Astrocyte (in vitro differentiated cells and primary cell): Measurements from ENCODE around the gene IER5. TPM values are rescaled to one million over a fixed set of nuclear protein-coding genes. Genes with fewer than 3 reads are reported as not detected.

Experiments used
- DNase-seq: peaks from one replicate; pipeline ENCODE4 v3.0.0-alpha.2; 2010; ENCODE audit warnings: low read depth
- FAIRE-seq: peaks from 2 replicates; lab custom pipeline; 2011; peaks lifted over from hg19 to GRCh38; lab: Jason Lieb, UNC
- H2AFZ ChIP-seq: 2 replicates; pipeline ENCODE4 v1.6.0; 2012; ENCODE audit warnings: low read depth, low read length, inconsistent platforms
- H3K27ac ChIP-seq: 2 replicates; pipeline ENCODE4 v1.5.1; 2011; ENCODE audit warnings: low read depth, low read length, inconsistent platforms
- H3K27me3 ChIP-seq: 2 replicates; pipeline ENCODE4 v1.6.0; 2011; ENCODE audit warnings: low read length, inconsistent platforms; ENCODE audit not compliant: insufficient read depth
- H3K36me3 ChIP-seq: 2 replicates; pipeline ENCODE4 v1.5.1; 2011; ENCODE audit warnings: low read length, inconsistent platforms; ENCODE audit not compliant: insufficient read depth
- H3K4me1 ChIP-seq: 2 replicates; pipeline ENCODE4 v1.5.1; 2011; ENCODE audit warnings: low read length, inconsistent platforms; ENCODE audit not compliant: insufficient read depth
- H3K4me2 ChIP-seq: 2 replicates; pipeline ENCODE4 v1.6.0; 2012; ENCODE audit warnings: low read length, inconsistent platforms
- H3K4me3 ChIP-seq: 2 replicates; pipeline ENCODE4 v1.5.1; 2011; ENCODE audit warnings: low read depth, mild to moderate bottlenecking, low read length, inconsistent platforms; ENCODE audit not compliant: insufficient read depth
- H3K79me2 ChIP-seq: 2 replicates; pipeline ENCODE4 v1.6.0; 2012; ENCODE audit warnings: mild to moderate bottlenecking, low read length, inconsistent platforms; ENCODE audit not compliant: insufficient read depth
- H3K9ac ChIP-seq: 2 replicates; pipeline ENCODE4 v1.6.0; 2012; ENCODE audit warnings: mild to moderate bottlenecking, low read length, inconsistent platforms
- H3K9me3 ChIP-seq: 2 replicates; pipeline ENCODE4 v1.5.1; 2012; ENCODE audit warnings: low read depth, mild to moderate bottlenecking, low read length, inconsistent platforms; ENCODE audit not compliant: insufficient read depth
- H4K20me1 ChIP-seq: 2 replicates; pipeline ENCODE4 v1.6.0; 2012; ENCODE audit warnings: low read length, inconsistent platforms; ENCODE audit not compliant: insufficient read depth
- H3K27ac Mint-ChIP-seq: one replicate; pipeline ENCODE4 v1.8.0; 2021; ENCODE audit warnings: mild to moderate bottlenecking, mixed read lengths; ENCODE audit not compliant: unreplicated experiment
- H3K27me3 Mint-ChIP-seq: one replicate; pipeline ENCODE4 v1.8.0; 2021; ENCODE audit warnings: low read depth, mixed read lengths; ENCODE audit not compliant: unreplicated experiment
- H3K36me3 Mint-ChIP-seq: one replicate; pipeline ENCODE4 v1.8.0; 2021; ENCODE audit warnings: low read depth, mixed read lengths; ENCODE audit not compliant: unreplicated experiment
- H3K4me1 Mint-ChIP-seq: one replicate; pipeline ENCODE4 v1.8.0; 2021; ENCODE audit warnings: low read depth, mixed read lengths; ENCODE audit not compliant: unreplicated experiment
- H3K4me3 Mint-ChIP-seq: one replicate; pipeline ENCODE4 v1.8.0; 2021; ENCODE audit warnings: mild to moderate bottlenecking, moderate library complexity, mixed read lengths; ENCODE audit not compliant: unreplicated experiment
- H3K9me3 Mint-ChIP-seq: one replicate; pipeline ENCODE4 v1.8.0; 2021; ENCODE audit warnings: mild to moderate bottlenecking, mixed read lengths; ENCODE audit not compliant: unreplicated experiment
- EZH2 ChIP-seq: IDR thresholded peaks from 2 replicates; pipeline ENCODE4 v1.6.1; 2012; ENCODE audit warnings: mild to moderate bottlenecking, low read length, inconsistent platforms; ENCODE audit not compliant: insufficient read depth
- total RNA-seq: library from RNA; stranded (reverse); gene quantifications from 2 replicates; pipeline ENCODE4 v1.2.1, GENCODE V29; 2021
- TF ChIP-seq, protein P1 (sequence below): IDR thresholded peaks from 2 replicates; pipeline ENCODE4 v1.5.1; 2011; ENCODE audit warnings: low read depth, mild to moderate bottlenecking, inconsistent platforms, low read length, moderate library complexity; ENCODE audit not compliant: insufficient read depth

IER5 gene
- total RNA-seq, 1 donor from 2014 or later, result 28.3 TPM

- Histone ChIP-seq H3K4me1 (peaks cover 44% of the 10 kb centered on the region), H3K36me3 (no peaks in the 10 kb centered on the region), H3K27ac (peak overlapping the region; percentile 80), H3K4me2 (peak overlapping the region; percentile 95), H3K79me2 (no peaks in the 10 kb centered on the region), H3K9ac (peak overlapping the region; percentile 89), H4K20me1 (no peaks in the 10 kb centered on the region), H3K9me3 (no peaks in the 10 kb centered on the region), H2AFZ (peak overlapping the region; percentile 57), H3K27me3 (no peaks in the 10 kb centered on the region), H3K4me3 (peak overlapping the region; percentile 70)
- Mint-ChIP-seq H3K9me3 (no peaks in the 10 kb centered on the region), H3K27me3 (peaks cover 7% of the 10 kb centered on the region), H3K27ac (peak overlapping the region; percentile 95), H3K36me3 (no peaks in the 10 kb centered on the region), H3K4me1 (peaks cover 50% of the 10 kb centered on the region), H3K4me3 (peak overlapping the region; percentile 95)
- no peak for DNase-seq
- no peak for FAIRE-seq
- TF ChIP-seq EZH2, result no peak
- TF ChIP-seq, protein P1, sequence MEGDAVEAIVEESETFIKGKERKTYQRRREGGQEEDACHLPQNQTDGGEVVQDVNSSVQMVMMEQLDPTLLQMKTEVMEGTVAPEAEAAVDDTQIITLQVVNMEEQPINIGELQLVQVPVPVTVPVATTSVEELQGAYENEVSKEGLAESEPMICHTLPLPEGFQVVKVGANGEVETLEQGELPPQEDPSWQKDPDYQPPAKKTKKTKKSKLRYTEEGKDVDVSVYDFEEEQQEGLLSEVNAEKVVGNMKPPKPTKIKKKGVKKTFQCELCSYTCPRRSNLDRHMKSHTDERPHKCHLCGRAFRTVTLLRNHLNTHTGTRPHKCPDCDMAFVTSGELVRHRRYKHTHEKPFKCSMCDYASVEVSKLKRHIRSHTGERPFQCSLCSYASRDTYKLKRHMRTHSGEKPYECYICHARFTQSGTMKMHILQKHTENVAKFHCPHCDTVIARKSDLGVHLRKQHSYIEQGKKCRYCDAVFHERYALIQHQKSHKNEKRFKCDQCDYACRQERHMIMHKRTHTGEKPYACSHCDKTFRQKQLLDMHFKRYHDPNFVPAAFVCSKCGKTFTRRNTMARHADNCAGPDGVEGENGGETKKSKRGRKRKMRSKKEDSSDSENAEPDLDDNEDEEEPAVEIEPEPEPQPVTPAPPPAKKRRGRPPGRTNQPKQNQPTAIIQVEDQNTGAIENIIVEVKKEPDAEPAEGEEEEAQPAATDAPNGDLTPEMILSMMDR, result no peak
Observed at GRCh38 chr1:181104790-181105133, 16.3 kb downstream of the IER5 start.

DNA sequence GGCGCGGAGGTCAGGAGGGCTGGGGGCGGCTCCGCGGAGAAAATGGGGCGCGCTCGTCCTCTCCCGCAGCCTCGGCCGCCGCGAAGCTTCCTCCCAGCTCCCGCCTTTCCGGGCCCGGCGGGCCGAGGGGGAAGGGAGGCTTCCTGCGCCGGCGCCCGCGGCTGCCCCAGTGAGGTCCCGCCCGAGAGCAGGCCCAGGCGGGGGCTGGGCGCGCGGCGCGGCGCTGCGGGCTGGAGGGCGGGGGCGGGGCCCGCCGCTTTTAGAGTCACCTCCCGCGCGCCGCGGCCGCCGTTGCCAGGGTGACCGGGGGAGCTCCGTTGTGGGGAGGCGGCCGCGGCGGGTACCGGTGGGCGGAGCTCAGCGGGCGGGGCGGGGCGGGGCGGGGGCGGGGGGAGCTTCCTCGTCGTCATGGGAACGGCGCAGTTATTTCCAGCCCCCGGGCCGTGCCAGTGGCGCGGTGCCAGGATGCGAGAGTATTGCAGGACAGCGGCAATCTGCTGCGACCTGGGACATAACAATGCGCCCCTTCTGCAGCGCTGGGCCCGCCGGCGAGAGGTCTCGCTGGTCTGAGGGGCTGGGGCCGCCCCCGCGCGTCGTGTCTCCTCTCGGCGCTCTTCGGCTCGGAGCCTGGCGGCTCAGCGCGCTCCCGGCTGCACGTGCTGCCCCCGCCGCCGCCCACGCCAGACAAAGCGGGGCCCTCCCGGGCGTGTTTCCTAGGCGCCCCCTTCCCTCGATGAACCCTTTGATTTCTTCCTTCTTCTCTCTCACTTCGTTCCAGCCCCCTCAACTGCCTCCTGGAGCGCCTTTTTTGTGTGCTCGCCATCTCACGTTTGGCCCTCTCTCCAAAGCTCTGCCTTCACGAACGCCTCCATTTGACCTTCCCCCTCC, 16.9 kb downstream of the IER5 start:
- Histone ChIP-seq H3K36me3 (no peaks in the 10 kb centered on the region), H3K27me3 (no peaks in the 10 kb centered on the region), H3K79me2 (no peaks in the 10 kb centered on the region), H4K20me1 (no peaks in the 10 kb centered on the region), H3K4me2 (peak overlapping the region; percentile 95), H3K9me3 (no peaks in the 10 kb centered on the region), H2AFZ (peak overlapping the region; percentile 68), H3K4me1 (peaks cover 38% of the 10 kb centered on the region), H3K27ac (peak overlapping the region; percentile 80), H3K4me3 (peak overlapping the region; percentile 70), H3K9ac (peak overlapping the region; percentile 89)
- H3K4me1 Mint-ChIP-seq, result peaks cover 44% of the 10 kb centered on the region
- H3K27ac Mint-ChIP-seq, result peak overlapping the region; percentile 91
- H3K27me3 Mint-ChIP-seq, result peaks cover 8% of the 10 kb centered on the region
- DNase-seq (peak; percentile 67), FAIRE-seq (no peak)
- H3K9me3 Mint-ChIP-seq, result no peaks in the 10 kb centered on the region
- no peaks in the 10 kb centered on the region for H3K36me3 Mint-ChIP-seq
- TF ChIP-seq EZH2, result no peak
- TF ChIP-seq, protein P1, result no peak
- peak overlapping the region; percentile 95 for H3K4me3 Mint-ChIP-seq

- peak overlapping the region; percentile 82 for H3K4me2 ChIP-seq
Observed at GRCh38 chr1:181106022-181106312, 17.5 kb downstream of the IER5 start.

More at GRCh38 chr1:181106022-181106312, 17.5 kb downstream of the IER5 start:
- no peaks in the 10 kb centered on the region for H3K9me3 Mint-ChIP-seq
- H3K4me3 Mint-ChIP-seq, result peak overlapping the region; percentile 81
- Histone ChIP-seq H3K27me3 (no peaks in the 10 kb centered on the region), H3K9ac (peak overlapping the region; percentile 45), H2AFZ (peak overlapping the region; percentile 68), H3K36me3 (no peaks in the 10 kb centered on the region), H3K4me1 (peaks cover 32% of the 10 kb centered on the region), H4K20me1 (no peaks in the 10 kb centered on the region), H3K9me3 (no peaks in the 10 kb centered on the region), H3K4me3 (peak overlapping the region; percentile 47), H3K27ac (no peak overlapping the region), H3K79me2 (no peaks in the 10 kb centered on the region)
- H3K4me1 Mint-ChIP-seq, result peaks cover 38% of the 10 kb centered on the region
- peak overlapping the region; percentile 91 for H3K27ac Mint-ChIP-seq
- TF ChIP-seq, protein P1, result no peak
- no peak for TF ChIP-seq EZH2
- peaks cover 8% of the 10 kb centered on the region for H3K27me3 Mint-ChIP-seq
- DNase-seq (no peak), FAIRE-seq (no peak)
- no peaks in the 10 kb centered on the region for H3K36me3 Mint-ChIP-seq
